Loucy (cell line): ENCODE data around the gene ZNRF1.
"Not testable (repeated sequence)": the region's sequence is repeated elsewhere in the genome, so short reads cannot be mapped to it uniquely, and the experiment has no call there.

ENCODE experiments used
- H2AFZ ChIP-seq: fragments of 200-600 bp; sonication (generic); 2 replicates; pipeline ENCODE4 v1.6.0; 2016; ENCODE audit warnings: antibody characterized with exemption, mild to moderate bottlenecking, low read length, moderate library complexity
- H3F3A ChIP-seq: fragments of 200-600 bp; 2 replicates; pipeline ENCODE4 v1.6.0; 2016; ENCODE audit warnings: antibody characterized with exemption, low read depth, mild to moderate bottlenecking
- H3K27me3 ChIP-seq: fragments of 200-600 bp; sonication (generic); 2 replicates; pipeline ENCODE4 v1.6.1; 2014; ENCODE audit warnings: low read length, mild to moderate bottlenecking; ENCODE audit not compliant: insufficient read depth, poor library complexity, severe bottlenecking
- H3K36me3 ChIP-seq: fragments of 200-600 bp; sonication (generic); 2 replicates; pipeline ENCODE4 v1.6.1; 2016; ENCODE audit warnings: low read length; ENCODE audit not compliant: insufficient read depth
- H3K4me1 ChIP-seq: fragments of 200-600 bp; sonication (generic); 2 replicates; pipeline ENCODE4 v1.5.1; 2014; ENCODE audit warnings: low read length, mild to moderate bottlenecking; ENCODE audit not compliant: insufficient read depth, poor library complexity, severe bottlenecking
- H3K4me2 ChIP-seq: fragments of 200-600 bp; sonication (generic); 2 replicates; pipeline ENCODE4 v1.6.0; 2014; ENCODE audit warnings: antibody characterized with exemption, low read length, low read depth, mild to moderate bottlenecking; ENCODE audit not compliant: poor library complexity, severe bottlenecking
- H3K4me3 ChIP-seq: fragments of 200-600 bp; sonication (generic); 2 replicates; pipeline ENCODE4 v1.5.1; 2014; ENCODE audit warnings: low read length, mild to moderate bottlenecking, mixed read lengths; ENCODE audit not compliant: poor library complexity, severe bottlenecking
- H3K79me2 ChIP-seq: fragments of 200-600 bp; sonication (generic); 2 replicates; pipeline ENCODE4 v1.6.1; 2014; ENCODE audit warnings: low read length; ENCODE audit not compliant: insufficient read depth
- H3K9ac ChIP-seq: fragments of 200-600 bp; sonication (generic); 2 replicates; pipeline ENCODE4 v1.6.0; 2014; ENCODE audit warnings: mild to moderate bottlenecking, low read depth, low read length, moderate library complexity; ENCODE audit not compliant: poor library complexity, severe bottlenecking
- H3K9me2 ChIP-seq: fragments of 200-600 bp; sonication (generic); replicated peaks from 2 replicates; pipeline ENCODE4 v1.6.1; 2016; ENCODE audit warnings: low read depth, low read length, mixed read lengths
- H3K9me3 ChIP-seq: fragments of 200-600 bp; sonication (generic); 2 replicates; pipeline ENCODE4 v1.6.1; 2014; ENCODE audit warnings: mild to moderate bottlenecking, antibody characterized with exemption, low read length, low read depth; ENCODE audit not compliant: insufficient read depth
- H4K20me1 ChIP-seq: fragments of 200-600 bp; sonication (generic); 2 replicates; pipeline ENCODE4 v1.6.0; 2014; ENCODE audit warnings: antibody characterized with exemption, low read length, mild to moderate bottlenecking; ENCODE audit not compliant: insufficient read depth, poor library complexity, severe bottlenecking
- CTCF ChIP-seq: fragments of 200-600 bp; sonication (generic); conservative IDR thresholded peaks from 2 replicates; pipeline ENCODE4 v1.5.1; 2014; ENCODE audit warnings: mild to moderate bottlenecking, antibody characterized with exemption, low read length
- EZH2phosphoT487 ChIP-seq: fragments of 200-600 bp; IDR thresholded peaks from 2 replicates; pipeline ENCODE4 v1.6.1; 2018; ENCODE audit warnings: antibody characterized with exemption, mild to moderate bottlenecking, moderate library complexity, borderline replicate concordance

The ZNRF1 gene

DNA sequence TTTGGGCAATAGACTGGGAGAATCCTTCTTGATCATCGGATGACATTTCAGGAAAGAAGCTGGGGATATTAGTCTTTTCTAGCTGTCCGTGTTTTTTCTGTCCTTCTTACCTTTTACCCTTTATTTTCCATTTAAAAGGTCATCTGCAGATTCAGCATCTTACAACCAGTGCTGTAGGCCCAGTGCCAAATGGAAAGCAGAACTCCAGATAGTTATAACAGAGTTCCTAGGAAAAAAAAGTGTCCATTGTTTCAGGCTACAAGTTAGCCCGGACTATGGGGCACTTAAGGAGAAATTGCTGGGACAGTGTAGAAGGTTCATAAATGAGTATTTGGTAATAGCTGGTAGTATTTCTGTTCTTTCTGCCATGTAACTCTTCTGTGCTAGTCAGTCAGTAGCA, 89.4 kb downstream of the ZNRF1 start:
- no peaks in the 10 kb centered on the region for H3F3A ChIP-seq
- H3K36me3 ChIP-seq = peaks cover 61% of the 10 kb centered on the region
- H3K79me2 ChIP-seq = peaks cover 100% of the 10 kb centered on the region
- H3K4me1 ChIP-seq = peaks cover 75% of the 10 kb centered on the region
- no peaks in the 10 kb centered on the region for H3K27me3 ChIP-seq
- peaks cover 96% of the 10 kb centered on the region for H4K20me1 ChIP-seq
- H3K4me2 ChIP-seq = peak overlapping the region; percentile 41
- peak overlapping the region; percentile 64 for H3K9ac ChIP-seq
- TF ChIP-seq EZH2phosphoT487 (no peak), CTCF (no peak)
- no peak overlapping the region for H2AFZ ChIP-seq
- H3K4me3 ChIP-seq = no peak overlapping the region
- no peaks in the 10 kb centered on the region for H3K9me3 ChIP-seq
- no peaks in the 10 kb centered on the region for H3K9me2 ChIP-seq

DNA sequence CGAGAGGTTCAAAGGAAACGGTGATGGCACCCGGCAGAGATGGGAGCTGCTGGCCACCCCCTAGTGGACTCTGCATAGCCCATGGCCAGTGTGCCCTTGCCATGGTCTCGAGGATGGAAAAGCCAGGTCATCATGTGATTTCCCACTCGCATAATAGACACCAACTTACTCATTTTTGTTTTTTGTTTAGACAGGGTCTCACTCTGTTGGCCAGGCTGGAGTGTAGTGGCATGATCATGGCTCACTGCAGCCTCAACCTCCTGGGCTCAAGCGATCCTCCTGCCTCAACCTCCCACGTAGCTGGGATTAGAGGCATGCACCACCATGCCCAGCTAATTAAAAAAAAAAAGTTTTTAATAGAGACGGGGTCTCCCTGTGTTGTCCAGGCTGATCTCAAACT, 90.1 kb downstream of the ZNRF1 start:
- no peaks in the 10 kb centered on the region for H3F3A ChIP-seq
- peak overlapping the region; percentile 11 for H3K4me2 ChIP-seq
- no peak overlapping the region for H2AFZ ChIP-seq
- peaks cover 100% of the 10 kb centered on the region for H3K79me2 ChIP-seq
- TF ChIP-seq CTCF (no peak), EZH2phosphoT487 (no peak)
- H4K20me1 ChIP-seq = peaks cover 97% of the 10 kb centered on the region
- H3K27me3 ChIP-seq = no peaks in the 10 kb centered on the region
- H3K9me2 ChIP-seq = no peaks in the 10 kb centered on the region
- H3K9me3 ChIP-seq = no peaks in the 10 kb centered on the region
- H3K4me1 ChIP-seq = peaks cover 68% of the 10 kb centered on the region
- peaks cover 65% of the 10 kb centered on the region for H3K36me3 ChIP-seq
- H3K9ac ChIP-seq = peak overlapping the region; percentile 20
- H3K4me3 ChIP-seq = no peak overlapping the region

GRCh38 chr16:75089486-75090202, 90.8 kb downstream of the ZNRF1 start:
- Histone ChIP-seq H3K4me2 (peak overlapping the region; percentile 11), H3F3A (no peaks in the 10 kb centered on the region), H3K79me2 (peaks cover 100% of the 10 kb centered on the region), H3K9ac (peak overlapping the region; percentile 20), H4K20me1 (peaks cover 97% of the 10 kb centered on the region), H2AFZ (no peak overlapping the region), H3K36me3 (peaks cover 65% of the 10 kb centered on the region), H3K4me3 (no peak overlapping the region), H3K4me1 (peaks cover 62% of the 10 kb centered on the region), H3K9me2 (no peaks in the 10 kb centered on the region), H3K9me3 (no peaks in the 10 kb centered on the region), H3K27me3 (no peaks in the 10 kb centered on the region)
- TF ChIP-seq EZH2phosphoT487 (no peak), CTCF (no peak; the same call in 1 of the 2 replicates)

DNA sequence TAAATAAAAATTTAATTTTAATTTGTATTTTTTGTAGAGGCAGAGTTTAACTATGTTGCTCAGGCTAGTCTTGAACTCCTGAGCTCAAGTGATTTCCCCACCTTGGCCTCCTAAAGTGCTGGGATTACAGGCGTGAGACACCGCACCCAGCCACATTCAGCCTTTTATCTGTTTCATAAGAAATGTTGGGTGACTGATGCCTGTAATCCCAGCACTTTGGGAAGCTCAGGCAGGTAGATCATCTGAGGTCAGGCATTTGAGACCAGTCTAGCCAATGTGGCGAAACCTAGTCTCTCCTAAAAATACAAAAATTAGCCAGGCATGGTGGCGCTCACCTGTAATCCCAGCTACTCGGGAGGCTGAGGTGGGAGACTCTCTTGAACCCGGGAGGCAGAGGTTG, 92.1 kb downstream of the ZNRF1 start:
- peaks cover 95% of the 10 kb centered on the region for H4K20me1 ChIP-seq
- not testable (repeated sequence) for H3K27me3 ChIP-seq, H2AFZ ChIP-seq, H3K9me3 ChIP-seq, H3K4me3 ChIP-seq, H3K9me2 ChIP-seq, H3K4me2 ChIP-seq, H3F3A ChIP-seq, H3K9ac ChIP-seq
- H3K4me1 ChIP-seq = peaks cover 55% of the 10 kb centered on the region
- H3K79me2 ChIP-seq = peaks cover 100% of the 10 kb centered on the region
- peaks cover 65% of the 10 kb centered on the region; the same call in 1 of the 2 replicates for H3K36me3 ChIP-seq

DNA sequence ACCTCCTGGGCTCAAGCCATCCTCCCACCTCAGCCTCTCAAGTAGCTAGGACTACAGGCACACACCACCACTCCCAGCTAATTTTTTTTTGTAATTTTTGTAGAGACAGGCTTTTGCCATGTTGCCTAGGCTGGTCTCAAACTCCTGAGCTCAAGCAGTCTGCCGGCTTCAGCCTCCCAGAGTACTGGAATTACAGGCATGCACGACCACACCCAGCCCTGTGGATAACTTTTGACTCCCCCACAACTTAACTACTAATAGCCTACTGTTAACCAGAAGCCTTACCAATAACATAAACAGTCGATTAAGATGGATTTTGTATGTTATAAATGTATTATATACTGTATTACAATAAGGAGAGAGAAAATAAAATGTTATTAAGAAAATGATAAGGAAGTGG, 92.8 kb downstream of the ZNRF1 start:
- Histone ChIP-seq H4K20me1 (peaks cover 94% of the 10 kb centered on the region), H3K4me1 (peaks cover 47% of the 10 kb centered on the region), H3K36me3 (peaks cover 65% of the 10 kb centered on the region; the same call in 1 of the 2 replicates), H3K79me2 (peaks cover 100% of the 10 kb centered on the region)
- not testable (repeated sequence) for H3K9ac ChIP-seq, H3F3A ChIP-seq, H2AFZ ChIP-seq, H3K27me3 ChIP-seq, H3K9me2 ChIP-seq, H3K9me3 ChIP-seq, H3K4me2 ChIP-seq, H3K4me3 ChIP-seq
